ENCODE data around the gene PEX19.

PEX19 gene

DNA sequence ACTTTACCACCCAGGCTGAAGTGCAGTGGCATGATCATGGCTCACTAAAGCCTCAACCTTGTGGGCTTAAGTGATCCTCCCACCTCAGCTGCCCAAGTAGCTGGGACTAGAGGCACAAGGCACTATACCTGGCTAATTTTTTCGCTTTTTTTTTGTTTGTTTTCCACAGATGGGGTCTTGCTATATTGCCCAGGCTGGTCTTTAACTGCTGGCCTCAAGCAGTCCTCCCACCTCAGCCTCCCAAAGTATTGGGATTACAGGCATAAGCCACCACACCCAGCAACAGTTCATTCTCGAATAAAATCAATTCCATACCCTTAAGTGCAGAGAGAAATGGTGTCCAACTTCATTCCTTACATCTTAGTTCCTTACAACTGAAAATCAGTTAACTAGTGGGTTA, 47.4 kb downstream of the PEX19 start:
- no peak for DNase-seq

DNA sequence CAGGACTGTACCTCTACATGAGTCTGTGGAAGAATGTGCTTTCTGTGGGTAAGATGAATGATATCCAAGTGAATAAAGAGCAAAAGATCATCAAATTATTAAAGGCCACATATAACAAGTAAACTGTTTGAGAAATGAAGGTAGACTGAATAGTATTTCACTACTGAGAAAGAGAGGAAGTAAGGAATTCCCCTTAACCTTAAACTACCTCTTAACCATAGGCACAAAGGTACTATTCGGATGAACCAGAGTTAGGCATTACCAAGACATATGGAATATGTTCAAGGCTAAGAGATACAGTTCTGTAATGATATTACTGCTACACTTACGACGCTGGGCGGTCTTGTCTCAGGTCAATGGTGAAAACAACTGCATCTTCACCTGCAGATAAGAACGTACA, 48.1 kb downstream of the PEX19 start:
- DNase-seq = no peak

DNA sequence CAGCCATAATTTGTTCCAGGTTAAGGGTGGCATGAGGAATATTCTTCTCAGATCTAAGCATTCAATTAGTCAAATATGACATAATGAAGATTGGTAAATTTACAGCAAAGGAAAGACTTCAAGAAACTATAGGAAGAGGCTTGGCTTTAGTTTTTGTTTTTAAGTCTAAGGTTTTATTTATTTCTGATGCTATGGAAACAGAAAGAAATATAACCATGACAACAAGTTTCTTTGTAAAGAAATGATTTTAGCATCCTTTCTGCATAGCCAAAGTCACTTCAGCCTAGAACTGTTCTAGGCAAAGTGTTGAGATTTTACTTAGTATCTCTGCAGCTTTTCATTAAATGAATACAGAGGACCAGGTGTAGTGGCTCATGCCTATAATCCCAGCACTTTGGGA, 52.0 kb downstream of the PEX19 start:
- no peak for DNase-seq

DNA sequence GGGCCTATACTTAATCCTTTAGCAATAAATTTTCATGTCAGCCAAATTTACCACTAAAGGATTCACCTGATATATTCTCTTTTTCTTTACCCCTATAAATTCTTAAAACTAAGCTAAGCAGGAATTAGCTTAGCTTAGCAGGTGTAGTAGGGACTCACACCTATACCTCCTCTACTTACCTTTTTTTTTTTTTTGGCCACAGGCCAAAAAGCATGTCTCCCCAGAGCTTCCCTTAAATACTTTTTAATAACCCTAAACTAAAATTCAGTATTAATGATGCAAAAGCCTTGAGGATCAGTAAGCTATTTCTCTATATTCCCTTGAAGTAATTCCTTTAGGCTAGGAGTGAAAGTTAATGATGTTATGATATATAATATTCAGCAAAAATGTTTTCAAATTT, 56.5 kb downstream of the PEX19 start:
- DNase-seq = no peak

GRCh38 chr1:160227561-160227960, 57.4 kb downstream of the PEX19 start:
- DNase-seq = no peak

- no peak for DNase-seq
Observed at GRCh38 chr1:160227034-160227433, 57.9 kb downstream of the PEX19 start.

Measured in fibroblast of skin of abdomen (primary cell).